Stimulated activated CD8-positive, alpha-beta memory T cell treated with anti-CD3 and anti-CD28 coated beads, Interleukin-15, amount 100 ng/mL, for 48 hours (primary cell): ENCODE measurements around the gene ERGIC1.

Experiments
- DNase-seq, 2 donors: peaks; one replicate each; pipeline ENCODE4 v3.0.0-alpha.2; 2020; ENCODE audit warnings: low read depth in 2 of 2

ERGIC1 gene

GRCh38 chr5:172920447-172920849, 86.4 kb downstream of the ERGIC1 start:
- DNase-seq, result no peak

GRCh38 chr5:172920995-172921394, 86.9 kb downstream of the ERGIC1 start:
- no peak for DNase-seq

GRCh38 chr5:172921906-172922305, 87.9 kb downstream of the ERGIC1 start:
- no peak for DNase-seq

- no peak for DNase-seq
These were observed 89.5 kb downstream of the ERGIC1 start for GRCh38 chr5:172923539-172923938.

GRCh38 chr5:172925336-172925948, 91.4 kb downstream of the ERGIC1 start:
- no peak for DNase-seq

- DNase-seq, result no peak
These were observed 92.0 kb downstream of the ERGIC1 start for GRCh38 chr5:172926008-172926523.

GRCh38 chr5:172926796-172927195, 92.7 kb downstream of the ERGIC1 start:
- DNase-seq, result no peak

- DNase-seq, result no peak
These were observed 95.4 kb downstream of the ERGIC1 start for GRCh38 chr5:172929371-172929838.

GRCh38 chr5:172931001-172931536, 97.0 kb downstream of the ERGIC1 start:
- no peak for DNase-seq

- peak; percentile 47 to 48 for DNase-seq
These were observed 98.4 kb downstream of the ERGIC1 start for GRCh38 chr5:172932313-172933017.

GRCh38 chr5:172933238-172933637, 99.2 kb downstream of the ERGIC1 start:
- DNase-seq, result no peak

- no peak for DNase-seq
These were observed 101.0 kb downstream of the ERGIC1 start for GRCh38 chr5:172935096-172935495.

GRCh38 chr5:172936401-172936800, 102.3 kb downstream of the ERGIC1 start:
- no peak for DNase-seq

- no peak for DNase-seq
These were observed 105.0 kb downstream of the ERGIC1 start for GRCh38 chr5:172939071-172939470.

- no peak for DNase-seq
These were observed 105.7 kb downstream of the ERGIC1 start for GRCh38 chr5:172939611-172940267.

GRCh38 chr5:172940268-172941066, 106.4 kb downstream of the ERGIC1 start:
- DNase-seq, result no peak

GRCh38 chr5:172941067-172941516, 107.0 kb downstream of the ERGIC1 start:
- no peak for DNase-seq

GRCh38 chr5:172942556-172942955, 108.5 kb downstream of the ERGIC1 start:
- no peak for DNase-seq

- DNase-seq, result no peak
These were observed 109.3 kb downstream of the ERGIC1 start for GRCh38 chr5:172943283-172943841.

GRCh38 chr5:172943906-172944305, 109.9 kb downstream of the ERGIC1 start:
- no peak for DNase-seq

GRCh38 chr5:172944741-172945140, 110.7 kb downstream of the ERGIC1 start:
- DNase-seq, result no peak
